Measurements from ENCODE around the gene FRRS1L.

Gene FRRS1L

DNA sequence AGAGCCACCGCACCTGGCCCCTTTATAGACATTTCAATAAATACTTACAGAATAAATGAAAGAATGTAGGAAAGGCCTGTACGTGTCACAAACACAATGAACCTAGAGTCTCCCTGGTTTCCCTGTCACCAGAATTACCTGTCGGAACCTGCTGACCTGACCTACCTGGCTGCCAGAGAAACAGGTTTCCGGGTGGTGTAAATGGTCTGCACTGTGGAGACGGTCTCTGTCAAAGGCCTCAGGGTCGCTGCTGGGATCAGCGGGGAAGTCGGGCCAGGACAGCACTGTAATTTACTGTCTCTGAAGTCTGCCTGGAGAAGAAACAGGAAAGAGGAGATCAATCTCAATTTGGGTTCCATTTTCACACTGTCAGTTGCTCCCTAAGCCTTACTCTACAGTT, 9.3 kb upstream of the FRRS1L start:
- DNase-seq (ENCODE audit: low read depth) = no peak

DNA sequence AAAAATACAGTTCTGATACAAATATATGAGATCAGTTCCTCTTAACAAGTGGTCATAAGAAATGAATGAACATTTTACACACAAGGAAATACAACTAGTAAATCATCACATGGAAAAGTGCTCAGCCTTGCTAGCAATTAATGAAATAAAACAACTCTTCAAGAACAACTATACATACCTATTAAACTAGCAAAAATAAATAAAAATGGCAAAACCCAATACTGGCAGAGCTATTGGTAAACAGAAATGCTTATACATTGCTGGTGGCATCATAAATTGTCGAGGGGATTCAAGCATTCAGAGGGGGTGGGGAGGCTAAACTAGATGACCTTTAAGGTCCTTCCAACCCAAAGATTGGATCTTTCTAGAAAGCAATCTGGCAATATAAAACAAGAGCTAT, 5.9 kb upstream of the FRRS1L start:
- no peak for DNase-seq (ENCODE audit: low read depth)

DNA sequence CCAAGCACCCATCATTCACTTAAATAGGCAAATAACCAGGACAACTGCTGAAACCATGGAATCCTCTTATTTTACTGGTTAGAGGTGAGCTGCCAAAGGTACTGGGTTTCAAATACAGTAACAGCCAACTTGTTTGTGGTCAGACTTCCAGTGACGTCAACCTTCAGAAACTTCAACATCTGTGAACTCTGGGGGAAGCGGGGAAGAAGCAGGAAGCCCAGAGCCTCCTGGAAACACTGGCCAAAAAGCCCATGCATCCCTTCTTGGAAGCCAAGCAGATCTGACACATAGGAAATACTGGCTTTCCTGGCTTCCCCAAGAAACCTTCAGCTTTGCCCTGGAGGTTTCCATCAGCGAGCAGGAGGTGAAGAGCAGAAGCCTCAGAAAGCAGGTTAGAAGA, 4.9 kb upstream of the FRRS1L start:
- DNase-seq (ENCODE audit: low read depth) = no peak

DNA sequence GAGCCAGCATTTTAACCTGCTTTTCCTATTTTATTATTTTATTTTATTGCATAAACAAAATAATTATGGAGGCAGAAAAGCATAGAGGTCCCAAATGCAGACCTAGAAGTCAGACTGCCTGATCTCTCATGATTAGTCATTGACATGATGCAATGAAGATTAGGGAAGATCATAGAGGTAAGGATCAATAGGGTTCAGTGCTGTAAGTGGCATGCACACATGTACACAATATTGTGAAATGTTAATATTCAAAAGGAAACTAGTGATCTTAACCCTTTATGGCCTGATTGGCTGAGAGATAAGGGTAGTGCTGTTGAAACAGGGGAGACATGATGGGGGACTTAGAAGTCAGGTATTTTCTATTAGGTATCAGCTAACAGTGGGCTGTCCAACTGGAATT, 1.1 kb upstream of the FRRS1L start:
- DNase-seq (ENCODE audit: low read depth) = no peak

DNA sequence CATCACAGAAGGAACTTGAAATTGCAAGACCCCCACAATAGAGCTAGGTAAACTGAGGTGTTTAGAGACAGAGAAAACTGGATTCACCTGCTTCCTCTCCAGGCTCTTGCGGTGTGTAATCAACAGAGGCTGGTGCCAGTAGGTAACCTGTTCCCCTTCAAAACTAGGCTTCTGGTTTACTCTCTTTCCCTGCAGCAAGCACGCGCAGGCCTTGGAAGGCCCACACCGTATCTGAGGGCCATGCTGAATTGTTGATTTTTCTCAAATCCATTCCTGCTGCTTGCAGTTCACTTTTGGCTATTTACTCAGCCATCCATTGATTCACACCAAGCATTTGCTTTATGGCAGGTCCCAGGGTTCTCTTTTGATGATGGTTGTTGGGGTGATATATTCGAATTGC, 667 bp upstream of the FRRS1L start:
- DNase-seq (ENCODE audit: low read depth) = no peak

DNA sequence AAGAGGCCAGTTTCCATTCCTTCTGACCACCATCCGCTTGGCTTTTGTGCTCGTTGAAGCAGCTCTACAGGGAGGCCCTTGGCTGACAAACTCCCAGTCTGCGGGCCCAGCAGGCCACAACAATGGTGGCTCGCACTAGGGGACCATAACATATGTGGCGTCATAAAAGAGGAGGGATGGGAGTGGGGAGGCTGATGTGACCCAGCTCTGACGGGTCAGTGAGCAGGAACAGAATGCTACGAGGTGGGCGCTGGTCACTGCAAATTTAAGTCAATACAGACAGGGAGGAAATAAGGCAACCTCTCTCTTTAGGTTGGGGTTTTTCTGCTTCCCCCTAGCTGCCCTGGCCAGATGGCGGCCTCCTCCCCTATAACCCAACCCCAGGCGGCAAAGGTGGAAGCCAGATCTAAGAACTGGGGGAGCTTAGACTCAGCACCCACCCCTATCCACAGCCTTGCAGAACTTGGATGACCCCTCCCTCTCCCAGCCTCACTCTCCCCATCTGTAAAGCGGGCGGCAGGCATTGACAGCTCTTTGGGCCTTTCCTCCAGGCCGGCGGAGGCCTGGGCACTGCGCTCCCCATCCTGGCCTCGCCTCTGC, 778 bp downstream of the FRRS1L start:
- DNase-seq (ENCODE audit: low read depth) = no peak

DNA sequence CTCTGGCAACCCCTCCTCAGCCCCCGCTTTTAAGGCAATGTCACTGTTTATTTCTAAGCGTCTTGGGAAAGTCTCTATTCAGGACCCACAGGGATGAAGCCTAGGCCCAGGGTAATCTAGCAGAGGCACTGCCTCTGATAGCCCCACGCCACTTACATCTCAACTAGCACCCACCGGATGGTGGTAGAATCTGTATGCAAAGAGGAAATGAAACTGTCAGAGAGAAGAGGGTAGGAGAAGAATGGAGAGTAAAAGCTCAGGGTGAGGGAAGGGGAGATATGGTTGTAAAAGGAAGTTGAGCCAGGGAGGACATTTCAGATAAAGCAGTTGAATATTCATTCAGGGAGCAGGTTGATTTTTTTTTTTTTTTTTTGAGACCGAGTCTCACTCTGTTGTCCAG, 3.0 kb downstream of the FRRS1L start:
- DNase-seq (ENCODE audit: low read depth) = no peak

DNA sequence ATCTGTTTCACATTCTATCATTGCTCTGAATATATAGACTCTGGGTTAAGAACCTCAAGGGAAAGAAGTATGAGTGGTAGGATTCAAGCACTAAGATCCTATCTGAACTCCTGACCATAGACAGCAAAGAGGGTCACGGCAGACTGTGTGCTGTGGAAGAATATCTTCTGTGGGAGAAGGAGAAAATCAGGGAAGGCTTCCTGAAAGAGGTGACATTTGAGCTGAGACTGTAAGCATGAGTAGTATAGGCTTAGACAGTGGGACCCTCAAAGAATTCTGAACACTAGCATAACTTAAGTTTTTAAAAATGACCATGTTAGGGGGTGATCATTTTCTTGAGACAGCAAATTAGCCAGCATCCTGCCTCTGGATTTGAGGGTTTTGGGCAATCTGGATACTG, 3.9 kb downstream of the FRRS1L start:
- no peak for DNase-seq (ENCODE audit: low read depth)

DNA sequence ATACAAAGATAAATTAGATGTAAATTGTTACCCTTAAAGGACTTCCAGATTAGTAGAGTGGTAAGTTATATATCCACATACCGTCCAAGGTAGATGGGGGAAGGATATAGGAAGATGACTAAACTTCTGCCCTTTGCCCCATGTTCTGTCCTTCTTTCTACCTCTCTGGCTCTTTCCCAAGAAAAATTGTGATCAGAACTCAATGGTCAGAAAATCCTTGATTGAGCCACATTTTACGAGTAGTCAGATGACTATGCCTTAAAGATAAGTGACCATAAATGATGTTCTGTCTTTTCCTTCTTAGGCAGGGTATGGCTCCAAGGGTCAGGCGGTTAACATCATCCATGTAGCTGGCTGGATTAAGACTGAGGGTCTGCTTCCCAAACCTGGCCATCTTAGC, 4.4 kb downstream of the FRRS1L start:
- no peak for DNase-seq (ENCODE audit: low read depth)

DNA sequence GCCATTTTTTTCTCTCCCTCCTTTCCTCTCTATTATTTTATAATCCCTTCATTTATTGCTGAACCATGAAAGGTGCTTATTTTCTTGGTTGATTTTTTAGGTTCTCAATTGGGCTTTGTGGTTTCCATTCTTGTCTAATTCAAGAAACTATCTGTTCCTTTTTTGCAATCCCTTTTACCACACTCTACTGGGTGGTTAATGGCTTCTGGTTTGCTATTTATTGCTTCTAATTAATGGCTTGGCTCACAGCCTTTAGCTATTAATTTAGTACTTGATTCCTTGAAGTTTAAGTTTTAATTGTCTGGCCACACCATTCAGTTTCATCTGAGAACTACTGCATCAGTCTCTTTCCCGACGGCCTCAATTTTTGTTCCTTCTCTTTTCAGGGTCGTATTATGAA, 5.6 kb downstream of the FRRS1L start:
- DNase-seq (ENCODE audit: low read depth) = no peak

DNA sequence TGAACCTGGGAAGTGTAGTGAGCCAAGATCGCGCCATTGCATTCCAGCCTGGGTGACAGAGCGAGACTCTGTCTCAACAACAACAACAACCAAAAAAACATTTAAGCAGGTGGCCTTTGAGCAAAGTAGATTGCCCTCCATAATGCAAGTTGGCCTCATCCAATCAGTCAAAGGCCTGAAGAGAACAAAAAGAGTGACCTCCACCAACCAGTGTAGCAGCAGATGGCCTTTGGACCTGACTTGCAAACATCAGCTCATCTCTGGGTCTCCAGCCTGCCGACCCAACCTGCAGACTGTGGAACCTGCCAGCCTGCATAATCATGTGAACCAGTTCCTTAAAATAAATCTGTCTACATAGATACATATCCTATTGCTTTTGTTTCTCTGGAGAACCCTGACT, 7.5 kb downstream of the FRRS1L start:
- no peak for DNase-seq (ENCODE audit: low read depth)

DNA sequence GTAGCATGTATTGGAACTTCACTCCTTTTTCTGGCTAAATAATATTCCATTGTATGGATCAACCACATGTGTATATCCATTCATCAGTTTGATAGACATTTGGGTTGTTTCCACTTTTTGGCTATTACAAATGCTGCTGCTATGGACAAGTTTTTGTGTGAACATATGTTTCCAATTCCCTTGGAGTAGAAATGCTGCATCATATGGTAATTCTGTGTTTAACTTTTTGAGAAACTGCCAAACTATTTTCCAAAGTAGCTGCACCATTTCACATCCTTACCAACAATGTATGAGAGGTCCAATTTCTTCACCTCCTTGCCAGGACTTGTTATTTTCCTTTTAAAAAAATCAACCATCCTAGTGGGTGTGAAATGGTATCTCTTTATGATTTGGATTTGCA, 8.4 kb downstream of the FRRS1L start:
- no peak for DNase-seq (ENCODE audit: low read depth)

DNA sequence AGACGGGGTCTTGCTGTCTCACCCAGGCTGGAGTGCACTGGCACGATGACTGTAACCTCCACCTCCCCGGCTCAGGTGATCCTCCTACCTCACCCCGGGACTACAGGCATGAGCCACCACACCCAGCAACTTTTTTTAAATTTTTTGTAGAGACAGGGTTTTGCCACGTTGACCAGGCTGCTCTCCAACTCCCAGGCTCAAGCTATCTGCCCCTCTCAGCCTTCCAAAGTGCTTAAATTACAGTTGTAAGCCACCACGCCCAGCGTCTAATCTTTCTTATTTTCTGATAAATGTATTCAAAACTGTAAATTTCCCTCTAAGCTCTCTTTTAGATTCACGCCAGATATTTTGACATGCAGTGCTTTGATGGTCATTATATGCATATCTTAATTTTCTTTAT, 10.3 kb downstream of the FRRS1L start:
- no peak for DNase-seq (ENCODE audit: low read depth)

DNA sequence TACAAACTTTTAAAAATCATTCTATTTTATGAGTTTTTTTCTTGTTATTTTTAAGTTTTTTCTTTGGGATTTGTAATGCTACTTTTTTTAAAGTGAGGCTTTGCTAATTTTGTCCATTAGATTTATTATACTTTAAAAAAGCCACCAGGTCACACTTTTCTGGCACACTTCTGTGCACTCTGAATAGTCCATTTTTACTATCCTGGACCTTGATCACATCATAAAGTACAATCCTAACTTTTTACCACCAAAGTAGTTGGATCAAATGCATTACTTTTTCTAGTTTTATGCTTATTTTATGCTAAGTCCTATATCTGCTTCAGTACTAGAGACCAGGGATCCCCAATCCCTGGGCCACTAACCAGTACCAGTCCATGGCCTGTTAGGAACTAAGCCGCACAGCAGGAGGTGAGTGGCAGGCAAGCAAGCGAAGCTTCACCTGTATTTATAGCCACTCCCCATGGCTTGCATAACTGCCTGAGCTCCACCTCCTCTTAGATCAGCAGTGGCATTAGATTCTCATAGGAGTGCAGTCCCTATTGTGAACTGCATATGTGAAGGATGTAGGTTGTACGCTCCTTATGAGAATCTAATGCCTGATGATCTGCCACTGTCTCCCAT, 16.0 kb downstream of the FRRS1L start:
- DNase-seq (ENCODE audit: low read depth) = no peak

DNA sequence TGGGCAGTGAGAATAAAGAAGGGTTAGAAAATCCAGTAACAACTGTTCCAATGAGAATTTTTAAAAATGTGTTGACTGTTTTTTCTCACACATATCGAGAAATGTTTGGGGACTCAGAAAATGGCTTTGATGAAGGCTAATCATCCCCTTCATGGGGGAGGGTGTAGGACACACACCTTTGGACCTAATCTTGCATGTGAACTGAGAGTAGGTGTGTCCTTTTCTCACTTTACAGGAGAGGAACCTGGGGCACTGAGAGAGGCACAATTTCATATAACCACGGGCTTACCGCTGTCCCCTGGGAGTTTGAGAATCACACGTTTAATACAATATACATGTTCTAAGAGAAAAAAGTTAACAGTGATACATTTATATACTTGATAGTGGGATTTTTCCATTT, 17.3 kb downstream of the FRRS1L start:
- DNase-seq (ENCODE audit: low read depth) = no peak

DNA sequence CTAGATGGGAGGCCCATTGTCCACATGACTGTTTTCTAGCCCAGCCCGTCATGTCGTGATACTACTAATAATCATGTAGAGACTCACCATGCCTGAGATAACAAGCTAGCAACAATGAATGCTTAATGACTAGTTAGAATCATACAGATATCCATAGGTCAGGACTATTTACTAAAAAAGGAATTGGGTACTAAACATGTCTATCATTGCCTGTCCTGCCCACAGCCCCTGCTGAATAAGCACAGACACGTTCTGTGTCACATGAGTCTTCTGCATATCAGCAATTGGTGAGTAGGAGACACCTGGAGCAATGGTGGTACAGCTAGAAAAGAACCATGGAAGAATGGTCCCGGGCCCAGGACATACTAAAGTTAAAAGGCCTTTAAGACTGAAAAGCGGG, 18.0 kb downstream of the FRRS1L start:
- DNase-seq (ENCODE audit: low read depth) = no peak

DNA sequence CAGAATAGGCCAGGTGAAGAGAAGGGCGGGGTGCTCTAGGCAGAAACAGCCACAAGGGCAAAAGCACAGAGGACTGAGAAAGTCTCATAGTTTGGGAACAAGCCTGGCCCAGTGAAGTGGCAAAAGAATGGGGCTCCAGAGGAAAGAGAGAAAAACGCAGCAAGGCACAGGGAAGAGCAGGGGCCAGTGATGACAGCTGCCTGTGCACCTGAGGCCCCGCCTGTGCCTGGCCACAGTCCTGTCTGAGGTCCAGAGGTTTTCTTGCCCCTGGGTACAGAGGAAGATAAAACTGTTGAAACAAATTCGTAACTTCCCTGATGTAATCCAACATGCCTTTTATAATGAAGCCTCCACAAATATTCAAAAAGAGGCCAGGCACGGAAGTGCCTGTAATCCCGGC, 22.0 kb downstream of the FRRS1L start:
- no peak for DNase-seq (ENCODE audit: low read depth)

DNA sequence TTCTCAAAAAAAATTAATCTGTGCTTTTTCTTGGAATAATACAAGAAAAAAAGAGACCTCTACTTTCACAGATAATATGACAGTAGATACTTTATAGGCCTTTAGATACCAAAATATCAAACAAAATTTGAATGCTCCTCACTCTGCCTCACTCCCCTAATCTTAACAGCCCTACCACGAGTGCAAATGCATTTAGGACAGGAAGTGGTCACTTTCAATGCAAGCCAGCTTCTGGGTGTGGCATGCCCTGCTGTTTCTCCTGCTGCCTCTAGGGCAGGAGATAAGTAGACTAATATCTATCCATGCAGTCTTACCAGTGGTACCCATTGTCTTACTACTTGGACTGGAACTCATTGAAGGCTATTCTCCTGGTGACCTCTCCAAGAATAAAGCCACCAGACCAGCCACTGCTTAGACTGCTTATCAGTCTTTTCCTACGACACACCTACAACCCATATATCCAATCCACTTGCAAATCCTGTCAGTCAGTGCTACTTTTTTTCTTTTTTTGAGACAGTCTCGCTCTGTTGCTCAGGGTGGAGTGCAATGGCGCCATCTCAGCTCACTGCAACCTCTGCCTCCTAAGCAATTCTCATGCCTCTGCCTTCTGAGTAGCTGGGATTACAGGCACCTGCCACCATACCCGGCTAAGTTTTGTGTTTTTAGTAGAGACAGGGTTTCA, 23.0 kb downstream of the FRRS1L start:
- DNase-seq (ENCODE audit: low read depth) = no peak

DNA sequence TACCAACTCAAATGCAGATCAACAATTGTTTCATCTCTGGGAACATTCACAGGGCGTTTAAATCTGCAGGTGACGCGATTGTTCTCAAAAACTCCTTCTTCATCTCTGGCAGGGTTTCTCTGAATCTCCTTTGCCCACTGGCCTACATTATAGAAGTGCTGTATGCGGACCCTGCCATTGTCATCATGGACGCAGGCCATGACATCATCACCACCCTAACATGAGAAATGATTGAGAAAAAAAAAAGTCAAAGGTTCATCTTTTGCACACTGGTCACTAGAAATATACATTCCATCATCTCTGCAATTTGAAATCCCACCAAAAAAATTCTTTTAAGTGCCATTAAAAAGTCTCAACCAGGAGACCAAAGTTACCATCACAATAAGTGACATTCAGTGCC, 25.7 kb downstream of the FRRS1L start:
- DNase-seq (ENCODE audit: low read depth) = no peak

DNA sequence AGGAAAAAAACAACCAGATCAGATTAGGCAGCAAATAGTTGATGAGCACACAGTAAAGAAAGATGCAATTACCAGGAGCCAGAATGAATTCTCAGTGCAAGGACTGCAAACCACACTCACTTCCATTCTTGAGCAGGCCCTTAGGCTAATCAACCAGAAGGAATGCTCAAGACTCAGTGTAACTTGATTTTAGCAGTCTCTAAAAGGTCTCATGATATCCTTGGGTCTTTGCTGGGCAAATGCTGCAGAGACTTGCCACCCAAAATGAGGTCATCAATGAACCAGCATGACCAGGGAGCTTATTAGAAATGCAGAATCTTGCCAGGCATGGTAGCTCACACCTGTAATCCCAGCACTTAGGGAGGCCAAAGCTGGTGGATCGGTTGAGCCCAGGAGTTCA, 27.2 kb downstream of the FRRS1L start:
- no peak for DNase-seq (ENCODE audit: low read depth)

DNA sequence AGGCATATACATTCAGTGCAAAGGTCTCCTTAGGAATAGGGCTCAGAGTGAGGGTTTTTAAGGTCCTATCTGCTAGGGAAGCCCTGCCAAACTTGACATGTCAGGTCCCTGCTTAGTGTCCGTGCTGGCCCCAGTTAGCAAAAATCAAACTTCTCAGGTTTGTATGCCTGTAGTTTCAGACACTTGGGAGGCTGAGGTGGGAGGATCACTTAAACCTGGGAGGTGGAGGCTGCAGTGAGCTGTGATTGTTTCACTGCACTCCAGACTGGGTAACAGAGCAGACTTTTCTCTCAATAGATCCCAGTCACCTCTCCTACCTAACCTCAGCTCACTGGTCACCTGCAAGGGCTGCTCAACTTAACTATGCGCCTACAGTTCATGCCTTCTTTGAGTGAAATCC, 28.6 kb downstream of the FRRS1L start:
- DNase-seq (ENCODE audit: low read depth) = no peak

DNA sequence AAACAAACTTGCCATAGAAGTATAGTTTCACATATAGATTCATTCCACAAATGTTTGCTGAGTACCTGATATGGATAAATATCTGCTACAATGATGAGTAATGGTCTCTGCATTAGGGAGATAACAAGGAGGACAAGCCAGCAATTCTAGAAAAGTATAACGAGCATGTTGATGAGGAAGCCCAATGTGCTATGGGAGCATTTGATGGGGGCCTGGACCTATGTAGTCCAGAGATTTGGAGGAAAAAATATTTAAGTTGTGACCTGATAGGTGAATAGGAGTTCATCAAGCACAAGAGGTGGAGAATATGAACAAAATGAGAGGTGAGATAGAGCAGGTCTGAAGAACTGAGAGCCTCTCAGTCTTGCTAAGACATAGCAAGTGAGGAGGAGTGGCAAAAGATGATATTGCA, 32.9 kb downstream of the FRRS1L start:
- no peak for DNase-seq (ENCODE audit: low read depth)

DNA sequence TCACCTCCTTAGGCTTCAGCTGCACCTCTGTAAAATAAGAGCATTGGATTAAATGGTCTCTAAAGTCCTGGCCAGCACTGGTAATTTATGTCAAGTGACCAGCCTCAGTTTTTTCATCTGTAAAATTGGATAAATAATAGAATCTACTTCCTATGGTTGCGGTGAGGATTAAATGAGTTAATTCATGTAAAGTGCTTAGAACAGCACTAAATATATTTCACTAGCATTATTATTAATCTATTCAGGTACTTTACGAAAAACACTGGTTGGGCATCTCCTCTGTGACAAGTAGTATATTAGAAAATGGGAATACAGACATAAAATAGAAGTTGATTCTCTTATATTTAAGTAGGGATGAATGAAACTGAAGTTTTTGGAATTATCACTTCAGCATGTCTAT, 33.5 kb downstream of the FRRS1L start:
- no peak for DNase-seq (ENCODE audit: low read depth)

DNA sequence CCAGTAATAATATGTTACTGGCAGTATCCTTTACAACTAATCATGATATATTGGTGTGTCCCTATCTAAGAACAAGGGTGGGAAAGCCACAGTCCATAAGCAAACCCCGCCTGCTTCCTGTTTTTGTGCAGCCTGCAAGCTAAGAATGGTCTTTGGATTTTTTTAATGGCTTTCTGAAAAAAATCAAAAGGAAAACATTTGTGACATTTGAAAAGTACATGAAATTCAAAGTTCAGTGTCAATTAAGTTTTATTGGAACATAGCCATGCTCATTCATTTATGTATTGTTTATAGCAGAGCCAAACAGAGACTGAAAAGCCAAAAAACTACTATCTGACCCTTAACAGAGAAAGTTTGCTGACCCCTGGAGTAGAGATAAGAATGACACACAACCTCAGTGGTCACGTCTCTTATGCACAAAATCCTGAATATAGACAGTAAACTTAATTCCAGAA, 34.5 kb downstream of the FRRS1L start:
- no peak for DNase-seq (ENCODE audit: low read depth)

All from activated T-cell treated with anti-CD3 and anti-CD28 coated beads for 24 hours (primary cell).